ENCODE results near the gene ITPR2. TPM values are rescaled to one million over a fixed set of nuclear protein-coding genes. Genes with fewer than 3 reads are reported as not detected.

ITPR2 gene
- total and polyA plus RNA-seq, 2 of the 13 experiments (the other 11 are each of a cell fraction or from before 2014, with no cell fraction given) = 31.9 to 81.9 TPM

DNA sequence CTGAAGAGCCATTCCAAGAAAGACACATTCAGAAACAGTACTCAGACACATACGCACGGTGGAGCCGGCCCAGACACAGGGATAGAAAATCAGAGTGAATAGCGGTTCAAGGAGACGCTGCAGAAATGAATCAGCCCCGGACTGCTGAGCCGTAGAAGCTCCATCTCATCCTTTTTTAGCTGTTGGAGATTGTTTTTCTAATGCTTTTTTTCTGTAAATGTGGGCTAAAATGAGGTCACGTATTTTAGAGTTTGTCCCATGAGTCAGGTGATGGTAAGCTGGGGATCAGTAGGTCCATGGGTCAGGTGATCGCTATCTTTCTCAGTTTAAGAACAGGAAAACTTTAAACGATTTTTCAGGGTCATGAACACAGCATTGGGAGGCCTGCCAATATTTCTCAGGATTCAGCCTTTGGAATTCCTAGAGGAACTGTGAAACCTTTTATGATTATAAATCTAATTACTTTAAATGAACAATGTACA, 202.4 kb downstream of the ITPR2 start (continued):
- TF ChIP-seq JUNB (CRISPR knock-in tag; IDR thresholded peaks at IDR 0.05; ENCODE audit: borderline replicate concordance) (no peak), ETV5 (CRISPR knock-in tag; IDR thresholded peaks at IDR 0.05; ENCODE audit: borderline replicate concordance) (peak; percentile 30; the same call in 1 of the 2 replicates), REL (CRISPR knock-in tag; conservative IDR thresholded peaks at IDR 0.05) (no peak), BRCA1 (CRISPR knock-in tag; IDR thresholded peaks at IDR 0.05) (no peak), ZNF180 (CRISPR knock-in tag; IDR thresholded peaks at IDR 0.05; ENCODE audit: borderline replicate concordance, low read depth) (no peak), PHF21A (CRISPR knock-in tag; IDR thresholded peaks at IDR 0.05) (no peak), ZNF570 (CRISPR knock-in tag; IDR thresholded peaks at IDR 0.05; ENCODE audit: borderline replicate concordance) (no peak), ZFP1 (CRISPR knock-in tag; IDR thresholded peaks at IDR 0.05) (no peak), ARID2 (CRISPR knock-in tag; IDR thresholded peaks at IDR 0.05; ENCODE audit: borderline replicate concordance) (no peak), ZNF234 (CRISPR knock-in tag; conservative IDR thresholded peaks at IDR 0.05) (no peak), ZNF431 (CRISPR knock-in tag; IDR thresholded peaks at IDR 0.05; ENCODE audit: borderline replicate concordance, low read depth) (no peak), ATF3 (CRISPR knock-in tag; IDR thresholded peaks at IDR 0.05) (no peak), RBFOX2 (IDR thresholded peaks at IDR 0.05; ENCODE audit: low read depth, low read length) (no peak), CBX1 (IDR thresholded peaks at IDR 0.05; ENCODE audit: low read depth) (no peak), SRSF4 (IDR thresholded peaks at IDR 0.05; ENCODE audit: low read depth, low read length, poor library complexity, severe bottlenecking) (no peak), ZNF207 (IDR thresholded peaks at IDR 0.05; ENCODE audit: borderline replicate concordance) (no peak), SMYD3 (CRISPR knock-in tag; IDR thresholded peaks at IDR 0.05) (no peak), HNF4G (IDR thresholded peaks at IDR 0.05; ENCODE audit: borderline replicate concordance, low read depth, low read length) (no peak), HNF4G (CRISPR knock-in tag; IDR thresholded peaks at IDR 0.05; ENCODE audit: borderline replicate concordance, low read depth) (no peak), ZNF17 (CRISPR knock-in tag; IDR thresholded peaks at IDR 0.05) (no peak), IRX3 (CRISPR knock-in tag; IDR thresholded peaks at IDR 0.05; ENCODE audit: borderline replicate concordance, low read depth) (no peak), MLX (CRISPR knock-in tag; IDR thresholded peaks at IDR 0.05) (no peak; the same call in 1 of the 2 replicates), HCFC1 (IDR thresholded peaks at IDR 0.05; ENCODE audit: low read depth, low read length) (no peak), KDM2A (CRISPR knock-in tag; IDR thresholded peaks at IDR 0.05; ENCODE audit: borderline replicate concordance, low read depth) (no peak)
- TF ChIP-seq, protein P1, sequence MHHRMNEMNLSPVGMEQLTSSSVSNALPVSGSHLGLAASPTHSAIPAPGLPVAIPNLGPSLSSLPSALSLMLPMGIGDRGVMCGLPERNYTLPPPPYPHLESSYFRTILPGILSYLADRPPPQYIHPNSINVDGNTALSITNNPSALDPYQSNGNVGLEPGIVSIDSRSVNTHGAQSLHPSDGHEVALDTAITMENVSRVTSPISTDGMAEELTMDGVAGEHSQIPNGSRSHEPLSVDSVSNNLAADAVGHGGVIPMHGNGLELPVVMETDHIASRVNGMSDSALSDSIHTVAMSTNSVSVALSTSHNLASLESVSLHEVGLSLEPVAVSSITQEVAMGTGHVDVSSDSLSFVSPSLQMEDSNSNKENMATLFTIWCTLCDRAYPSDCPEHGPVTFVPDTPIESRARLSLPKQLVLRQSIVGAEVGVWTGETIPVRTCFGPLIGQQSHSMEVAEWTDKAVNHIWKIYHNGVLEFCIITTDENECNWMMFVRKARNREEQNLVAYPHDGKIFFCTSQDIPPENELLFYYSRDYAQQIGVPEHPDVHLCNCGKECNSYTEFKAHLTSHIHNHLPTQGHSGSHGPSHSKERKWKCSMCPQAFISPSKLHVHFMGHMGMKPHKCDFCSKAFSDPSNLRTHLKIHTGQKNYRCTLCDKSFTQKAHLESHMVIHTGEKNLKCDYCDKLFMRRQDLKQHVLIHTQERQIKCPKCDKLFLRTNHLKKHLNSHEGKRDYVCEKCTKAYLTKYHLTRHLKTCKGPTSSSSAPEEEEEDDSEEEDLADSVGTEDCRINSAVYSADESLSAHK (CRISPR knock-in tag; IDR thresholded peaks at IDR 0.05; ENCODE audit: borderline replicate concordance) = no peak
- TF ChIP-seq, protein P2, sequence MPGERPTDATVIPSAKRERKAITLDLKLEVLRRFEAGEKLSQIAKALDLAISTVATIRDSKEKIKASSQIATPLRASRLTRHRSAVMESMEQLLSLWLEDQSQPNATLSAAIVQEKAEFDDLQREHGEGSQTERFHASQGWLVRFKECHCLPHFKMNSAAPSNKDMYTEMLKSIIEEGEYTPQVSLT (CRISPR knock-in tag; IDR thresholded peaks at IDR 0.05; ENCODE audit: borderline replicate concordance, low read depth) = no peak
- TF ChIP-seq, protein P3, sequence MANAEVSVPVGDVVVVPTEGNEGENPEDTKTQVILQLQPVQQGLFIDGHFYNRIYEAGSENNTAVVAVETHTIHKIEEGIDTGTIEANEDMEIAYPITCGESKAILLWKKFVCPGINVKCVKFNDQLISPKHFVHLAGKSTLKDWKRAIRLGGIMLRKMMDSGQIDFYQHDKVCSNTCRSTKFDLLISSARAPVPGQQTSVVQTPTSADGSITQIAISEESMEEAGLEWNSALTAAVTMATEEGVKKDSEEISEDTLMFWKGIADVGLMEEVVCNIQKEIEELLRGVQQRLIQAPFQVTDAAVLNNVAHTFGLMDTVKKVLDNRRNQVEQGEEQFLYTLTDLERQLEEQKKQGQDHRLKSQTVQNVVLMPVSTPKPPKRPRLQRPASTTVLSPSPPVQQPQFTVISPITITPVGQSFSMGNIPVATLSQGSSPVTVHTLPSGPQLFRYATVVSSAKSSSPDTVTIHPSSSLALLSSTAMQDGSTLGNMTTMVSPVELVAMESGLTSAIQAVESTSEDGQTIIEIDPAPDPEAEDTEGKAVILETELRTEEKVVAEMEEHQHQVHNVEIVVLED (CRISPR knock-in tag; IDR thresholded peaks at IDR 0.05; ENCODE audit: borderline replicate concordance) = no peak
